Esophagus squamous epithelium (tissue), 4 donors: ENCODE results near the gene ABCB9.

ENCODE experiments used
- CTCF ChIP-seq, 6 experiments: fragments of 450-650 bp in 4 of 6; fragments of 200-600 bp in 2 of 6; sonication (generic) in 2 of 6; IDR thresholded peaks; one replicate each; pipeline ENCODE4 v1.5.1; 2016 to 2019; ENCODE audit warnings: antibody characterized with exemption in 6 of 6, mild to moderate bottlenecking in 4 of 6, moderate library complexity in 4 of 6
- POLR2A ChIP-seq, 4 donors: fragments of 450-650 bp; IDR thresholded peaks; one replicate each; pipeline ENCODE4 v1.6.1; 2017; ENCODE audit warnings: antibody characterized with exemption in 4 of 4, mild to moderate bottlenecking in 4 of 4, moderate library complexity in 3 of 4

- TF ChIP-seq CTCF (IDR thresholded peaks at IDR 0.05) (no peak), POLR2A (IDR thresholded peaks at IDR 0.05) (no peak)
Measured at GRCh38 chr12:122968104-122968503, 1.8 kb upstream of the ABCB9 start.
